GM21528 (cell line): ENCODE data around the gene DENND4A.

Source experiments
- ATAC-seq: cut with Tn5 transposase; IDR thresholded peaks from one replicate; pipeline ENCODE4 v1.9.1; 2021; ENCODE audit warnings: mild to moderate bottlenecking, moderate library complexity; ENCODE audit not compliant: unreplicated experiment, low FRiP score

The DENND4A gene

GRCh38 chr15:65690173-65690572 lies 101.9 kb downstream of the DENND4A start:
- ATAC-seq, result no peak

- ATAC-seq, result no peak
Observed at GRCh38 chr15:65688462-65688861, 103.6 kb downstream of the DENND4A start.

GRCh38 chr15:65682404-65682911 lies 109.6 kb downstream of the DENND4A start:
- ATAC-seq, result no peak

- ATAC-seq, result no peak
Observed at GRCh38 chr15:65680544-65680943, 111.5 kb downstream of the DENND4A start.

GRCh38 chr15:65676123-65676522 lies 116.0 kb downstream of the DENND4A start:
- no peak for ATAC-seq

GRCh38 chr15:65675551-65675950 lies 116.5 kb downstream of the DENND4A start:
- no peak for ATAC-seq

- ATAC-seq, result no peak
Observed at GRCh38 chr15:65666257-65666656, 125.8 kb downstream of the DENND4A start.

GRCh38 chr15:65663521-65663920 lies 128.6 kb downstream of the DENND4A start:
- ATAC-seq, result no peak

- no peak for ATAC-seq
Observed at GRCh38 chr15:65660927-65661326, 131.2 kb downstream of the DENND4A start.

GRCh38 chr15:65659502-65660052 lies 132.5 kb downstream of the DENND4A start:
- ATAC-seq, result no peak

GRCh38 chr15:65655457-65655856 lies 136.6 kb downstream of the DENND4A start:
- no peak for ATAC-seq

- no peak for ATAC-seq
Observed at GRCh38 chr15:65655026-65655425, 137.1 kb downstream of the DENND4A start.

- ATAC-seq, result no peak
Observed at GRCh38 chr15:65653801-65654521, 138.1 kb downstream of the DENND4A start.

GRCh38 chr15:65653341-65653740 lies 138.8 kb downstream of the DENND4A start:
- no peak for ATAC-seq

- no peak for ATAC-seq
Observed at GRCh38 chr15:65651831-65652749, 140.0 kb downstream of the DENND4A start.

- no peak for ATAC-seq
Observed at GRCh38 chr15:65651042-65651322, 141.1 kb downstream of the DENND4A start.

- ATAC-seq, result no peak
Observed at GRCh38 chr15:65650312-65651041, 141.6 kb downstream of the DENND4A start.

- no peak for ATAC-seq
Observed at GRCh38 chr15:65646486-65646885, 145.6 kb downstream of the DENND4A start.

- ATAC-seq, result no peak
Observed at GRCh38 chr15:65645392-65645791, 146.7 kb downstream of the DENND4A start.

- no peak for ATAC-seq
Observed at GRCh38 chr15:65644282-65644681, 147.8 kb downstream of the DENND4A start.

GRCh38 chr15:65642594-65642993 lies 149.5 kb downstream of the DENND4A start:
- ATAC-seq, result no peak
